ENCODE data around the gene CD99L2.
"Not testable (repeated sequence)": the region's sequence is repeated elsewhere in the genome, so short reads cannot be mapped to it uniquely, and the experiment has no call there.

CD99L2 gene

GRCh38 chrX:150893936-150894335, 4.5 kb downstream of the CD99L2 start:
- no CpG with 5 or more reads among the region's 5 CpGs for WGBS (ENCODE audit: extremely low coverage, insufficient coverage, low lambda C conversion rate)
- DNase-seq, result no peak
- no peak overlapping the region for H3K4me2 ChIP-seq (ENCODE audit: low read length)

GRCh38 chrX:150889131-150889530, 9.3 kb downstream of the CD99L2 start:
- DNase-seq, result no peak
- Histone ChIP-seq H2AK5ac (ENCODE audit: low read length) (no peak overlapping the region), H3K4me1 (ENCODE audit: control insufficient read depth, low read depth, low read length) (no peaks in the 10 kb centered on the region), H3K36me3 (ENCODE audit: control insufficient read depth, insufficient read depth, low read length) (no peaks in the 10 kb centered on the region), H3K4ac (ENCODE audit: low read depth, low read length) (no peak overlapping the region), H2BK5ac (ENCODE audit: low read length) (no peak overlapping the region), H3K79me1 (ENCODE audit: low read length) (no peaks in the 10 kb centered on the region), H3K4me2 (ENCODE audit: low read length) (no peak overlapping the region), H3K18ac (ENCODE audit: low read length) (no peak overlapping the region), H3K23ac (ENCODE audit: low read length) (no peak overlapping the region), H2BK15ac (replicated peaks; ENCODE audit: low read depth) (no peak overlapping the region), H3K79me2 (ENCODE audit: control insufficient read depth, insufficient read depth, low read length) (no peaks in the 10 kb centered on the region), H3K56ac (ENCODE audit: low read length) (no peak overlapping the region), H3K27me3 (ENCODE audit: insufficient read depth, low read length, poor library complexity) (no peaks in the 10 kb centered on the region), H4K8ac (ENCODE audit: low read depth, low read length) (no peak overlapping the region), H3K4me3 (ENCODE audit: low read length) (no peak overlapping the region), H2BK120ac (ENCODE audit: low read depth, low read length) (no peak overlapping the region), H3K27ac (ENCODE audit: low read depth, low read length) (no peak overlapping the region), H4K5ac (ENCODE audit: low read length) (no peak overlapping the region), H3K9ac (ENCODE audit: low read length) (no peak overlapping the region)
- no CpG with 5 or more reads among the region's 3 CpGs for WGBS (ENCODE audit: extremely low coverage, insufficient coverage, low lambda C conversion rate)

More at GRCh38 chrX:150893936-150894335, 4.5 kb downstream of the CD99L2 start:
- Histone ChIP-seq H3K4me1 (ENCODE audit: control insufficient read depth, low read depth, low read length) (no peaks in the 10 kb centered on the region), H3K79me2 (ENCODE audit: control insufficient read depth, insufficient read depth, low read length) (no peaks in the 10 kb centered on the region), H3K9ac (ENCODE audit: low read length) (no peak overlapping the region), H3K18ac (ENCODE audit: low read length) (no peak overlapping the region), H3K27ac (ENCODE audit: low read depth, low read length) (no peak overlapping the region), H4K5ac (ENCODE audit: low read length) (no peak overlapping the region), H4K8ac (ENCODE audit: low read depth, low read length) (no peak overlapping the region), H2BK5ac (ENCODE audit: low read length) (no peak overlapping the region), H2AK5ac (ENCODE audit: low read length) (no peak overlapping the region), H2BK120ac (ENCODE audit: low read depth, low read length) (no peak overlapping the region), H3K79me1 (ENCODE audit: low read length) (no peaks in the 10 kb centered on the region), H3K36me3 (ENCODE audit: control insufficient read depth, insufficient read depth, low read length) (no peaks in the 10 kb centered on the region), H3K4me3 (ENCODE audit: low read length) (no peak overlapping the region), H2BK15ac (replicated peaks; ENCODE audit: low read depth) (no peak overlapping the region), H3K23ac (ENCODE audit: low read length) (no peak overlapping the region), H3K4ac (ENCODE audit: low read depth, low read length) (no peak overlapping the region), H3K56ac (ENCODE audit: low read length) (no peak overlapping the region), H3K27me3 (ENCODE audit: insufficient read depth, low read length, poor library complexity) (no peaks in the 10 kb centered on the region)

GRCh38 chrX:150887906-150888465, 10.5 kb downstream of the CD99L2 start:
- no peaks in the 10 kb centered on the region for H3K79me1 ChIP-seq (ENCODE audit: low read length)
- no peak overlapping the region for H3K27ac ChIP-seq (ENCODE audit: low read depth, low read length)
- no peak overlapping the region for H3K23ac ChIP-seq (ENCODE audit: low read length)
- no peak overlapping the region for H3K56ac ChIP-seq (ENCODE audit: low read length)
- H3K36me3 ChIP-seq (ENCODE audit: control insufficient read depth, insufficient read depth, low read length), result no peaks in the 10 kb centered on the region
- H2AK5ac ChIP-seq (ENCODE audit: low read length), result no peak overlapping the region
- WGBS (ENCODE audit: extremely low coverage, insufficient coverage, low lambda C conversion rate), result no CpG with 5 or more reads among the region's 6 CpGs
- no peak overlapping the region for H3K9ac ChIP-seq (ENCODE audit: low read length)
- H2BK120ac ChIP-seq (ENCODE audit: low read depth, low read length), result no peak overlapping the region
- no peak overlapping the region for H3K18ac ChIP-seq (ENCODE audit: low read length)
- no peak overlapping the region for H3K4ac ChIP-seq (ENCODE audit: low read depth, low read length)
- no peak overlapping the region for H2BK15ac ChIP-seq (replicated peaks; ENCODE audit: low read depth)
- H3K79me2 ChIP-seq (ENCODE audit: control insufficient read depth, insufficient read depth, low read length), result no peaks in the 10 kb centered on the region
- no peak overlapping the region for H4K8ac ChIP-seq (ENCODE audit: low read depth, low read length)
- H3K4me1 ChIP-seq (ENCODE audit: control insufficient read depth, low read depth, low read length), result no peaks in the 10 kb centered on the region
- no peak overlapping the region for H2BK5ac ChIP-seq (ENCODE audit: low read length)
- no peaks in the 10 kb centered on the region for H3K27me3 ChIP-seq (ENCODE audit: insufficient read depth, low read length, poor library complexity)
- DNase-seq, result no peak
- no peak overlapping the region for H3K4me2 ChIP-seq (ENCODE audit: low read length)
- H4K5ac ChIP-seq (ENCODE audit: low read length), result no peak overlapping the region
- H3K4me3 ChIP-seq (ENCODE audit: low read length), result no peak overlapping the region

GRCh38 chrX:150887268-150887667, 11.2 kb downstream of the CD99L2 start:
- not testable (repeated sequence) for H3K4me3 ChIP-seq (ENCODE audit: low read length); H3K4me1 ChIP-seq (ENCODE audit: control insufficient read depth, low read depth, low read length); H3K9ac ChIP-seq (ENCODE audit: low read length); H3K27ac ChIP-seq (ENCODE audit: low read depth, low read length); H3K56ac ChIP-seq (ENCODE audit: low read length); H3K23ac ChIP-seq (ENCODE audit: low read length); H3K4ac ChIP-seq (ENCODE audit: low read depth, low read length); H3K79me2 ChIP-seq (ENCODE audit: control insufficient read depth, insufficient read depth, low read length); H3K18ac ChIP-seq (ENCODE audit: low read length); H4K5ac ChIP-seq (ENCODE audit: low read length); H3K79me1 ChIP-seq (ENCODE audit: low read length); DNase-seq; H4K8ac ChIP-seq (ENCODE audit: low read depth, low read length); H2BK120ac ChIP-seq (ENCODE audit: low read depth, low read length); H2AK5ac ChIP-seq (ENCODE audit: low read length); H3K4me2 ChIP-seq (ENCODE audit: low read length); H3K27me3 ChIP-seq (ENCODE audit: insufficient read depth, low read length, poor library complexity); H2BK15ac ChIP-seq (replicated peaks; ENCODE audit: low read depth); H2BK5ac ChIP-seq (ENCODE audit: low read length); H3K36me3 ChIP-seq (ENCODE audit: control insufficient read depth, insufficient read depth, low read length)
- WGBS (ENCODE audit: extremely low coverage, insufficient coverage, low lambda C conversion rate), result no CpG with 5 or more reads among the region's 9 CpGs

- no peak overlapping the region for H3K4me3 ChIP-seq (ENCODE audit: low read length)
- no peak overlapping the region for H2BK5ac ChIP-seq (ENCODE audit: low read length)
- H3K4ac ChIP-seq (ENCODE audit: low read depth, low read length), result no peak overlapping the region
- no peaks in the 10 kb centered on the region for H3K4me1 ChIP-seq (ENCODE audit: control insufficient read depth, low read depth, low read length)
- no peaks in the 10 kb centered on the region for H3K79me2 ChIP-seq (ENCODE audit: control insufficient read depth, insufficient read depth, low read length)
- no peak overlapping the region for H2BK120ac ChIP-seq (ENCODE audit: low read depth, low read length)
- no peak overlapping the region for H4K8ac ChIP-seq (ENCODE audit: low read depth, low read length)
- H2AK5ac ChIP-seq (ENCODE audit: low read length), result no peak overlapping the region
- no peaks in the 10 kb centered on the region for H3K27me3 ChIP-seq (ENCODE audit: insufficient read depth, low read length, poor library complexity)
- no peak overlapping the region for H4K5ac ChIP-seq (ENCODE audit: low read length)
- H3K23ac ChIP-seq (ENCODE audit: low read length), result no peak overlapping the region
- no peaks in the 10 kb centered on the region for H3K79me1 ChIP-seq (ENCODE audit: low read length)
- H3K9ac ChIP-seq (ENCODE audit: low read length), result no peak overlapping the region
- no peak overlapping the region for H3K18ac ChIP-seq (ENCODE audit: low read length)
- H3K56ac ChIP-seq (ENCODE audit: low read length), result no peak overlapping the region
- H3K4me2 ChIP-seq (ENCODE audit: low read length), result no peak overlapping the region
- no peaks in the 10 kb centered on the region for H3K36me3 ChIP-seq (ENCODE audit: control insufficient read depth, insufficient read depth, low read length)
- H2BK15ac ChIP-seq (replicated peaks; ENCODE audit: low read depth), result no peak overlapping the region
- no peak overlapping the region for H3K27ac ChIP-seq (ENCODE audit: low read depth, low read length)
- WGBS (ENCODE audit: extremely low coverage, insufficient coverage, low lambda C conversion rate), result no CpG with 5 or more reads among the region's 7 CpGs
- no peak for DNase-seq
These were observed 12.1 kb downstream of the CD99L2 start for GRCh38 chrX:150886381-150886780.

- no peak overlapping the region for H2BK120ac ChIP-seq (ENCODE audit: low read depth, low read length)
- H3K23ac ChIP-seq (ENCODE audit: low read length), result no peak overlapping the region
- no CpG with 5 or more reads among the region's 2 CpGs for WGBS (ENCODE audit: extremely low coverage, insufficient coverage, low lambda C conversion rate)
- H3K4ac ChIP-seq (ENCODE audit: low read depth, low read length), result no peak overlapping the region
- no peak overlapping the region for H3K9ac ChIP-seq (ENCODE audit: low read length)
- H3K4me1 ChIP-seq (ENCODE audit: control insufficient read depth, low read depth, low read length), result no peaks in the 10 kb centered on the region
- no peaks in the 10 kb centered on the region for H3K79me1 ChIP-seq (ENCODE audit: low read length)
- H3K36me3 ChIP-seq (ENCODE audit: control insufficient read depth, insufficient read depth, low read length), result no peaks in the 10 kb centered on the region
- no peak for DNase-seq
- no peaks in the 10 kb centered on the region for H3K27me3 ChIP-seq (ENCODE audit: insufficient read depth, low read length, poor library complexity)
- no peak overlapping the region for H2BK15ac ChIP-seq (replicated peaks; ENCODE audit: low read depth)
- H4K8ac ChIP-seq (ENCODE audit: low read depth, low read length), result no peak overlapping the region
- no peak overlapping the region for H3K27ac ChIP-seq (ENCODE audit: low read depth, low read length)
- no peak overlapping the region for H3K4me3 ChIP-seq (ENCODE audit: low read length)
- H3K4me2 ChIP-seq (ENCODE audit: low read length), result no peak overlapping the region
- no peak overlapping the region for H2BK5ac ChIP-seq (ENCODE audit: low read length)
- H4K5ac ChIP-seq (ENCODE audit: low read length), result no peak overlapping the region
- no peak overlapping the region for H3K18ac ChIP-seq (ENCODE audit: low read length)
- no peaks in the 10 kb centered on the region for H3K79me2 ChIP-seq (ENCODE audit: control insufficient read depth, insufficient read depth, low read length)
- no peak overlapping the region for H3K56ac ChIP-seq (ENCODE audit: low read length)
- no peak overlapping the region for H2AK5ac ChIP-seq (ENCODE audit: low read length)
These were observed 17.7 kb downstream of the CD99L2 start for GRCh38 chrX:150880808-150881165.
